H9 (cell line): ENCODE results near the gene KLHL28. TPM values are rescaled to one million over a fixed set of nuclear protein-coding genes. Genes with fewer than 3 reads are reported as not detected.

Source experiments
- DNase-seq: peaks from one replicate; pipeline ENCODE4 v3.0.0-alpha.2; 2017
- H2AFZ ChIP-seq: one replicate; pipeline ENCODE4 v1.6.1; 2013; ENCODE audit warnings: mild to moderate bottlenecking, low read length, control low read depth, moderate library complexity
- H2AK5ac ChIP-seq: 2 replicates; pipeline ENCODE4 v1.6.1; 2013; ENCODE audit warnings: low read length, control low read depth, mixed read lengths; ENCODE audit not compliant: insufficient read length
- H2BK120ac ChIP-seq: one replicate; pipeline ENCODE4 v1.6.1; 2013; ENCODE audit warnings: low read depth, mild to moderate bottlenecking, low read length, control low read depth, inconsistent platforms; ENCODE audit not compliant: poor library complexity, severe bottlenecking
- H2BK12ac ChIP-seq: 2 replicates; pipeline ENCODE4 v1.6.1; 2013; ENCODE audit warnings: low read length, control low read depth, mixed read lengths, low read depth; ENCODE audit not compliant: insufficient read length
- H2BK15ac ChIP-seq: 2 replicates; pipeline ENCODE4 v1.6.1; 2013; ENCODE audit warnings: low read depth, low read length, control low read depth
- H2BK20ac ChIP-seq: one replicate; pipeline ENCODE4 v1.6.1; 2013; ENCODE audit warnings: low read depth, mild to moderate bottlenecking, low read length, control low read depth, inconsistent platforms; ENCODE audit not compliant: poor library complexity, severe bottlenecking
- H2BK5ac ChIP-seq: 2 replicates; pipeline ENCODE4 v1.6.1; 2013; ENCODE audit warnings: low read length, control low read depth, mixed read lengths; ENCODE audit not compliant: insufficient read length
- H3K14ac ChIP-seq: 2 replicates; pipeline ENCODE4 v1.6.1; 2013; ENCODE audit warnings: low read length, control low read depth; ENCODE audit not compliant: insufficient read depth
- H3K18ac ChIP-seq: 2 replicates; pipeline ENCODE4 v1.6.1; 2013; ENCODE audit warnings: low read depth, mild to moderate bottlenecking, mixed read lengths, low read length, control low read depth; ENCODE audit not compliant: insufficient read length
- H3K23ac ChIP-seq: 2 replicates; pipeline ENCODE4 v1.6.1; 2013; ENCODE audit warnings: low read length, control low read depth, mixed read lengths, low read depth; ENCODE audit not compliant: insufficient read length
- H3K23me2 ChIP-seq: 2 replicates; pipeline ENCODE4 v1.6.1; 2013; ENCODE audit warnings: low read depth, mild to moderate bottlenecking, mixed read lengths, low read length, control low read depth; ENCODE audit not compliant: insufficient read length, poor library complexity, severe bottlenecking
- H3K27ac ChIP-seq: 2 replicates; pipeline ENCODE4 v1.5.1; 2013; ENCODE audit warnings: low read length, control low read depth, mixed read lengths, low read depth; ENCODE audit not compliant: insufficient read length
- H3K27me3 ChIP-seq: 2 replicates; pipeline ENCODE4 v1.6.1; 2013; ENCODE audit warnings: low read length, control low read depth, inconsistent platforms; ENCODE audit not compliant: insufficient read depth
- H3K4ac ChIP-seq: 2 replicates; pipeline ENCODE4 v1.6.1; 2013; ENCODE audit warnings: low read depth, mild to moderate bottlenecking, control low read depth, inconsistent platforms, low read length, moderate library complexity
- H3K4me1 ChIP-seq: 2 replicates; pipeline ENCODE4 v1.6.1; 2013; ENCODE audit warnings: low read length, control low read depth, inconsistent platforms; ENCODE audit not compliant: insufficient read depth
- H3K4me2 ChIP-seq: 2 replicates; pipeline ENCODE4 v1.6.1; 2013; ENCODE audit warnings: low read length, control low read depth, mixed read lengths; ENCODE audit not compliant: insufficient read length, insufficient read depth
- H3K56ac ChIP-seq: 2 replicates; pipeline ENCODE4 v1.6.1; 2013; ENCODE audit warnings: low read depth, mild to moderate bottlenecking, mixed read lengths, low read length, control low read depth; ENCODE audit not compliant: insufficient read length
- H3K79me1 ChIP-seq: 2 replicates; pipeline ENCODE4 v1.6.1; 2013; ENCODE audit warnings: low read depth, mild to moderate bottlenecking, moderate library complexity, low read length, control low read depth, inconsistent platforms; ENCODE audit not compliant: insufficient read depth, poor library complexity, severe bottlenecking
- H3K79me2 ChIP-seq: 2 replicates; pipeline ENCODE4 v1.6.1; 2013; ENCODE audit warnings: low read length, control low read depth, inconsistent platforms; ENCODE audit not compliant: insufficient read depth
- H3K9ac ChIP-seq: 2 replicates; pipeline ENCODE4 v1.6.1; 2013; ENCODE audit warnings: low read length, control low read depth, mixed read lengths; ENCODE audit not compliant: insufficient read length; ENCODE audit errors: extremely low read depth
- H3K9me3 ChIP-seq: one replicate; pipeline ENCODE4 v1.6.1; 2013; ENCODE audit warnings: low read depth, low read length, inconsistent platforms; ENCODE audit not compliant: control insufficient read depth
- H3T11ph ChIP-seq: one replicate; pipeline ENCODE4 v1.6.1; 2013; ENCODE audit warnings: mild to moderate bottlenecking, low read length, control low read depth, inconsistent platforms
- H4K20me1 ChIP-seq: one replicate; pipeline ENCODE4 v1.6.1; 2013; ENCODE audit not compliant: control insufficient read depth, insufficient read length, insufficient read depth
- H4K5ac ChIP-seq: 2 replicates; pipeline ENCODE4 v1.6.1; 2013; ENCODE audit warnings: low read depth, mild to moderate bottlenecking, mixed read lengths, low read length, control low read depth; ENCODE audit not compliant: insufficient read length
- H4K8ac ChIP-seq: replicated peaks from 2 replicates; pipeline ENCODE4 v1.6.1; 2013; ENCODE audit warnings: low read length, control low read depth, mixed read lengths, low read depth; ENCODE audit not compliant: insufficient read length
- H4K91ac ChIP-seq: 2 replicates; pipeline ENCODE4 v1.6.1; 2013; ENCODE audit warnings: low read depth, mild to moderate bottlenecking, moderate library complexity, mixed read lengths, low read length, control low read depth; ENCODE audit not compliant: insufficient read length
- H3K27ac Mint-ChIP-seq, 3 experiments: 2 replicates in 2 of 3; 3 replicates in 1 of 3; pipeline ENCODE4 v1.8.0; 2020 to 2021; ENCODE audit warnings: mixed read lengths in 3 of 3, mild to moderate bottlenecking in 1 of 3, moderate library complexity in 1 of 3
- H3K27me3 Mint-ChIP-seq: 2 replicates; pipeline ENCODE4 v1.8.0; 2021; ENCODE audit warnings: low read depth, mild to moderate bottlenecking, moderate library complexity, mixed read lengths
- H3K36me3 Mint-ChIP-seq, 3 experiments: 2 replicates in 2 of 3; 3 replicates in 1 of 3; pipeline ENCODE4 v1.8.0; 2020 to 2021; ENCODE audit warnings: low read depth in 3 of 3, mixed read lengths in 3 of 3; ENCODE audit not compliant: insufficient read depth in 1 of 3
- H3K4me1 Mint-ChIP-seq, 2 experiments: 2 replicates each; pipeline ENCODE4 v1.8.0; 2020; ENCODE audit warnings: mixed read lengths in 2 of 2
- H3K4me3 Mint-ChIP-seq, 2 experiments: 2 replicates in 1 of 2; 3 replicates in 1 of 2; pipeline ENCODE4 v1.8.0; 2020 to 2021; ENCODE audit warnings: mild to moderate bottlenecking in 2 of 2, mixed read lengths in 2 of 2, moderate library complexity in 1 of 2
- H3K9me3 Mint-ChIP-seq, 2 experiments: 2 replicates in 1 of 2; 3 replicates in 1 of 2; pipeline ENCODE4 v1.8.0; 2020; ENCODE audit warnings: mild to moderate bottlenecking in 2 of 2, mixed read lengths in 2 of 2, moderate library complexity in 1 of 2
- WGBS: extraction: QIAGEN DNeasy Blood & Tissue Kit; methylation state at CpG from one replicate; pipeline ENCODE4 v1.1.7; 2013; ENCODE audit warnings: missing lambda C conversion rate, low lambda C conversion rate, mixed read lengths; ENCODE audit not compliant: insufficient read length; ENCODE audit errors: extremely low coverage; 5-methylcytosine and 5-hydroxymethylcytosine counted together
- total RNA-seq: library from RNA; stranded (reverse); gene quantifications from 2 replicates; pipeline ENCODE4 v1.2.1, GENCODE V29; 2021
- TF ChIP-seq, protein P1 (sequence below): fragments of 200-600 bp; sonication (generic); conservative IDR thresholded peaks from 3 replicates; pipeline ENCODE4 v1.8.0; 2021; ENCODE audit warnings: antibody characterized with exemption, mild to moderate bottlenecking

KLHL28 gene
- total RNA-seq, 1 experiment from 2014 or later, result 10.2 TPM

DNA sequence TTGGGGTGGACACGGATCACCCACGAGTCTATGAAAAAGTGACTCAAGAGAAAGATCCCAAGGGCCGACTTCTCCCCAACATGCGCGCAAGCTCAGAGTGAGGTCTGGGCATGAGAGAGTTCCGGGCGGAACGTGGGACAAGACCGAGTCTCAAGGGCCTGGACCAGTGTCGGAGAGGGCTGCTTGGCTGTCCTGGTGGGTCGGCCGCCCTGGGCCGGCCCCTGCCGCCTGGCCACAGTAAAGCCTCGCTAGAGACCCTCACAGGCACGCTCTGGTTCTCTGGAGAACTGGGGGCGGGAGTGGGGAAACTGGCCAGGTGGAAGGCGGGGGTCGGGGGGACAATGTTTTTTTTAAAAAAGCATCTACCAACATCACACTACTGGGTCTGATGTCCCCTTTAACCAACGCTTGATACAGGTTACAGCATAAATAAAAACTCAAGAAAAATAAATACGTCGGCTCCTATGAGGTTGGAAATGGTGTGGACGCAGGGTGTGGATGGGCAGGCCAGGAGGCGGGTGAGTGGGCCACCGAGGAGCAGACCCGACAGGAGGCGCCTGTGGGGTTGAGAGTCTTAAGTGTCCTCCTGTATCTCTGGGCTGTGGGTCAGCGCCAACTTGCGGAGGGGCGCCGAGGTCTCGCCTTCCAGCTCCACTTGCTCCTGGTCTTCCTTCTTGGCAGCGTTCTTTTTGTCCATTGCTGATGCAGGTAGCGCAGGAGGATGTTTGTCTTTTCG lies 74.7 kb downstream of the KLHL28 start:
- Histone ChIP-seq H4K5ac (no peak overlapping the region), H3K56ac (no peak overlapping the region), H2AK5ac (no peak overlapping the region), H4K20me1 (no peaks in the 10 kb centered on the region), H2BK12ac (no peak overlapping the region), H4K8ac (no peak overlapping the region), H3K9me3 (no peaks in the 10 kb centered on the region), H3K4me2 (no peak overlapping the region), H4K91ac (no peak overlapping the region), H2BK5ac (no peak overlapping the region), H3K4ac (no peak overlapping the region), H2BK20ac (no peak overlapping the region), H3K27me3 (no peaks in the 10 kb centered on the region), H2BK120ac (no peak overlapping the region), H2AFZ (no peak overlapping the region), H3K9ac (no peak overlapping the region), H3K27ac (no peak overlapping the region), H3T11ph (no peak overlapping the region), H3K14ac (no peak overlapping the region), H3K23ac (no peak overlapping the region), H2BK15ac (no peak overlapping the region), H3K18ac (no peak overlapping the region), H3K79me2 (no peaks in the 10 kb centered on the region), H3K23me2 (no peaks in the 10 kb centered on the region), H3K79me1 (no peaks in the 10 kb centered on the region), H3K4me1 (no peaks in the 10 kb centered on the region)
- DNase-seq, result no peak
- peaks cover 0 to 13% (median 4%) of the 10 kb centered on the region in 3 experiments; a peak in 5 of 7 replicates for H3K36me3 Mint-ChIP-seq
- H3K9me3 Mint-ChIP-seq, result peaks cover 8 to 10% of the 10 kb centered on the region in 2 experiments
- no peak overlapping the region for H3K27ac Mint-ChIP-seq
- WGBS, result no CpG with 5 or more reads among the region's 35 CpGs
- TF ChIP-seq, protein P1, sequence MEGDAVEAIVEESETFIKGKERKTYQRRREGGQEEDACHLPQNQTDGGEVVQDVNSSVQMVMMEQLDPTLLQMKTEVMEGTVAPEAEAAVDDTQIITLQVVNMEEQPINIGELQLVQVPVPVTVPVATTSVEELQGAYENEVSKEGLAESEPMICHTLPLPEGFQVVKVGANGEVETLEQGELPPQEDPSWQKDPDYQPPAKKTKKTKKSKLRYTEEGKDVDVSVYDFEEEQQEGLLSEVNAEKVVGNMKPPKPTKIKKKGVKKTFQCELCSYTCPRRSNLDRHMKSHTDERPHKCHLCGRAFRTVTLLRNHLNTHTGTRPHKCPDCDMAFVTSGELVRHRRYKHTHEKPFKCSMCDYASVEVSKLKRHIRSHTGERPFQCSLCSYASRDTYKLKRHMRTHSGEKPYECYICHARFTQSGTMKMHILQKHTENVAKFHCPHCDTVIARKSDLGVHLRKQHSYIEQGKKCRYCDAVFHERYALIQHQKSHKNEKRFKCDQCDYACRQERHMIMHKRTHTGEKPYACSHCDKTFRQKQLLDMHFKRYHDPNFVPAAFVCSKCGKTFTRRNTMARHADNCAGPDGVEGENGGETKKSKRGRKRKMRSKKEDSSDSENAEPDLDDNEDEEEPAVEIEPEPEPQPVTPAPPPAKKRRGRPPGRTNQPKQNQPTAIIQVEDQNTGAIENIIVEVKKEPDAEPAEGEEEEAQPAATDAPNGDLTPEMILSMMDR, result no peak
- peaks cover 3% of the 10 kb centered on the region for H3K27me3 Mint-ChIP-seq
- no peaks in the 10 kb centered on the region for H3K4me1 Mint-ChIP-seq
- no peak overlapping the region for H3K4me3 Mint-ChIP-seq
